ENCODE results near the gene PLA2G6. TPM values are rescaled to one million over a fixed set of nuclear protein-coding genes. Genes with fewer than 3 reads are reported as not detected.
"Not testable (repeated sequence)": the region's sequence is repeated elsewhere in the genome, so short reads cannot be mapped to it uniquely, and the experiment has no call there.

PLA2G6 gene
- total and polyA plus RNA-seq, 4 experiments from 2014 or later = 1.1 to 238 (median 116) TPM

- DNase-seq; H3K4me3 ChIP-seq (ENCODE audit: low read length in 2 of 2); H3K9me3 Mint-ChIP-seq; H3K36me3 ChIP-seq (ENCODE audit: insufficient read depth, low read length); H3K9me3 ChIP-seq (ENCODE audit: control insufficient read depth in 1 of 2, low read length in 2 of 2); H3K27ac Mint-ChIP-seq; H3K4me3 Mint-ChIP-seq; H3K27me3 Mint-ChIP-seq; POLR2A ChIA-PET (ENCODE audit: partially characterized antibody); H3K4me1 ChIP-seq (ENCODE audit: insufficient read depth, low read length); intact Hi-C loops (cut with micrococcal nuclease); H3K27ac ChIP-seq (ENCODE audit: low read depth, low read length); H3K27me3 ChIP-seq (ENCODE audit: insufficient read depth, low read length); CTCF ChIA-PET (ENCODE audit: partially characterized antibody): not testable (repeated sequence)
- Mint-ChIP-seq H3K4me1 (peaks cover 0 to 11% (median 6%) of the 10 kb centered on the region in 4 donors), H3K36me3 (peaks cover 4 to 16% of the 10 kb centered on the region in 2 donors)
These were observed 27.1 kb downstream of the PLA2G6 start for GRCh38 chr22:38154563-38154915.

GRCh38 chr22:38153821-38154562 is 27.6 kb downstream of the PLA2G6 start:
- no peak overlapping the region for H3K4me3 Mint-ChIP-seq
- intact Hi-C loops (cut with micrococcal nuclease) = no loop called here
- DNase-seq = no peak
- H3K27me3 ChIP-seq (ENCODE audit: insufficient read depth, low read length) = no peaks in the 10 kb centered on the region
- no peaks in the 10 kb centered on the region for H3K4me1 ChIP-seq (ENCODE audit: insufficient read depth, low read length)
- no peaks in the 10 kb centered on the region for H3K9me3 Mint-ChIP-seq
- ChIA-PET CTCF (ENCODE audit: partially characterized antibody) (no interaction called here), POLR2A (ENCODE audit: partially characterized antibody) (no interaction called here)
- H3K27me3 Mint-ChIP-seq = no peaks in the 10 kb centered on the region
- H3K36me3 ChIP-seq (ENCODE audit: insufficient read depth, low read length) = no peaks in the 10 kb centered on the region
- peaks cover 8 to 20% of the 10 kb centered on the region in 2 donors for H3K36me3 Mint-ChIP-seq
- H3K27ac ChIP-seq (ENCODE audit: low read depth, low read length) = no peak overlapping the region
- H3K4me1 Mint-ChIP-seq = peaks cover 0 to 11% (median 7%) of the 10 kb centered on the region in 4 donors
- H3K9me3 ChIP-seq (ENCODE audit: control insufficient read depth in 1 of 2, low read length in 2 of 2) = no peaks in the 10 kb centered on the region
- no peak overlapping the region for H3K4me3 ChIP-seq (ENCODE audit: low read length in 2 of 2)
- peak overlapping the region in 1 of 7 donors; percentile 30 for H3K27ac Mint-ChIP-seq

- H3K27me3 Mint-ChIP-seq = no peaks in the 10 kb centered on the region
- H3K9me3 Mint-ChIP-seq = no peaks in the 10 kb centered on the region
- peaks cover 15 to 21% (median 15%) of the 10 kb centered on the region in 4 donors for H3K4me1 Mint-ChIP-seq
- H3K36me3 ChIP-seq (ENCODE audit: insufficient read depth, low read length) = no peaks in the 10 kb centered on the region
- H3K27ac Mint-ChIP-seq = no peak overlapping the region
- no peaks in the 10 kb centered on the region for H3K9me3 ChIP-seq (ENCODE audit: control insufficient read depth in 1 of 2, low read length in 2 of 2)
- no peak for DNase-seq
- no peak overlapping the region for H3K4me3 Mint-ChIP-seq
- H3K27ac ChIP-seq (ENCODE audit: low read depth, low read length) = no peak overlapping the region
- ChIA-PET CTCF (ENCODE audit: partially characterized antibody) (no interaction called here), POLR2A (ENCODE audit: partially characterized antibody) (no interaction called here)
- peaks cover 9 to 30% of the 10 kb centered on the region in 2 donors for H3K36me3 Mint-ChIP-seq
- intact Hi-C loops (cut with micrococcal nuclease) = no loop called here
- no peaks in the 10 kb centered on the region for H3K27me3 ChIP-seq (ENCODE audit: insufficient read depth, low read length)
- H3K4me1 ChIP-seq (ENCODE audit: insufficient read depth, low read length) = peaks cover 13% of the 10 kb centered on the region
- H3K4me3 ChIP-seq (ENCODE audit: low read length in 2 of 2) = no peak overlapping the region
These were observed 30.5 kb downstream of the PLA2G6 start for GRCh38 chr22:38151126-38151500.

GRCh38 chr22:38148245-38148644 is 33.4 kb downstream of the PLA2G6 start:
- no peak overlapping the region for H3K27ac ChIP-seq (ENCODE audit: low read depth, low read length)
- Mint-ChIP-seq H3K4me3 (peak overlapping the region in 2 of 8 donors; percentile 8 to 9), H3K4me1 (peaks cover 19 to 21% (median 20%) of the 10 kb centered on the region in 4 donors), H3K27me3 (no peaks in the 10 kb centered on the region), H3K36me3 (peaks cover 12 to 28% of the 10 kb centered on the region in 2 donors), H3K27ac (peak overlapping the region in 3 of 7 donors; percentile 20 to 59 (median 33)), H3K9me3 (no peaks in the 10 kb centered on the region)
- no peak overlapping the region for H3K4me3 ChIP-seq (ENCODE audit: low read length in 2 of 2)
- no peaks in the 10 kb centered on the region for H3K9me3 ChIP-seq (ENCODE audit: control insufficient read depth in 1 of 2, low read length in 2 of 2)
- ChIA-PET CTCF (ENCODE audit: partially characterized antibody) (no interaction called here), POLR2A (ENCODE audit: partially characterized antibody) (no interaction called here)
- H3K4me1 ChIP-seq (ENCODE audit: insufficient read depth, low read length) = peaks cover 21% of the 10 kb centered on the region
- no peaks in the 10 kb centered on the region for H3K36me3 ChIP-seq (ENCODE audit: insufficient read depth, low read length)
- no peak for DNase-seq
- intact Hi-C loops (cut with micrococcal nuclease) = no loop called here
- no peaks in the 10 kb centered on the region for H3K27me3 ChIP-seq (ENCODE audit: insufficient read depth, low read length)

GRCh38 chr22:38146166-38146565 is 35.5 kb downstream of the PLA2G6 start:
- H3K9me3 ChIP-seq (ENCODE audit: control insufficient read depth in 1 of 2, low read length in 2 of 2); H3K36me3 ChIP-seq (ENCODE audit: insufficient read depth, low read length); DNase-seq; H3K27me3 ChIP-seq (ENCODE audit: insufficient read depth, low read length); H3K4me3 Mint-ChIP-seq; POLR2A ChIA-PET (ENCODE audit: partially characterized antibody); intact Hi-C loops (cut with micrococcal nuclease); H3K27ac Mint-ChIP-seq; H3K4me3 ChIP-seq (ENCODE audit: low read length in 2 of 2); H3K9me3 Mint-ChIP-seq; H3K27me3 Mint-ChIP-seq; H3K27ac ChIP-seq (ENCODE audit: low read depth, low read length): not testable (repeated sequence)
- H3K36me3 Mint-ChIP-seq = peaks cover 25 to 26% of the 10 kb centered on the region in 2 donors
- H3K4me1 Mint-ChIP-seq = peaks cover 15 to 25% (median 19%) of the 10 kb centered on the region in 4 donors
- H3K4me1 ChIP-seq (ENCODE audit: insufficient read depth, low read length) = peaks cover 23% of the 10 kb centered on the region
- CTCF ChIA-PET (ENCODE audit: partially characterized antibody) = interaction anchor here (1.3 kb wide), 1 partner anchor 94 kb away, joined by 3 read pairs; no protein-coding TSS in a partner anchor

- no peaks in the 10 kb centered on the region for H3K36me3 ChIP-seq (ENCODE audit: insufficient read depth, low read length)
- Mint-ChIP-seq H3K9me3 (peaks cover 0 to 1% (median 0%) of the 10 kb centered on the region in 8 donors), H3K27ac (peak overlapping the region in 1 of 7 donors; percentile 15), H3K4me1 (peaks cover 15 to 25% (median 18%) of the 10 kb centered on the region in 4 donors), H3K36me3 (peaks cover 17 to 34% of the 10 kb centered on the region in 2 donors), H3K27me3 (no peaks in the 10 kb centered on the region), H3K4me3 (no peak overlapping the region)
- DNase-seq = no peak
- peaks cover 23% of the 10 kb centered on the region for H3K4me1 ChIP-seq (ENCODE audit: insufficient read depth, low read length)
- POLR2A ChIA-PET (ENCODE audit: partially characterized antibody) = no interaction called here
- no peak overlapping the region for H3K4me3 ChIP-seq (ENCODE audit: low read length in 2 of 2)
- H3K27me3 ChIP-seq (ENCODE audit: insufficient read depth, low read length) = no peaks in the 10 kb centered on the region
- intact Hi-C loops (cut with micrococcal nuclease) = no loop called here
- H3K9me3 ChIP-seq (ENCODE audit: control insufficient read depth in 1 of 2, low read length in 2 of 2) = no peaks in the 10 kb centered on the region
- CTCF ChIA-PET (ENCODE audit: partially characterized antibody) = interaction anchor here (0.7 to 0.9 kb wide), 2 partner anchors 29 to 270 kb away, joined by 3 read pairs; no protein-coding TSS in a partner anchor
- no peak overlapping the region for H3K27ac ChIP-seq (ENCODE audit: low read depth, low read length)
These were observed 37.6 kb downstream of the PLA2G6 start for GRCh38 chr22:38144025-38144405.

GRCh38 chr22:38142606-38143005 is 39.0 kb downstream of the PLA2G6 start:
- no peak overlapping the region for H3K4me3 ChIP-seq (ENCODE audit: low read length in 2 of 2)
- no peaks in the 10 kb centered on the region for H3K36me3 ChIP-seq (ENCODE audit: insufficient read depth, low read length)
- H3K27ac ChIP-seq (ENCODE audit: low read depth, low read length) = no peak overlapping the region
- H3K27me3 ChIP-seq (ENCODE audit: insufficient read depth, low read length) = no peaks in the 10 kb centered on the region
- H3K9me3 Mint-ChIP-seq = peaks cover 0 to 1% (median 0%) of the 10 kb centered on the region in 8 donors
- intact Hi-C loops (cut with micrococcal nuclease) = no loop called here
- no peaks in the 10 kb centered on the region for H3K9me3 ChIP-seq (ENCODE audit: control insufficient read depth in 1 of 2, low read length in 2 of 2)
- ChIA-PET POLR2A (ENCODE audit: partially characterized antibody) (no interaction called here), CTCF (ENCODE audit: partially characterized antibody) (interaction anchor here (0.8 kb wide), 1 partner anchor 28 kb away, joined by 3 read pairs; no protein-coding TSS in a partner anchor)
- DNase-seq = no peak
- peaks cover 13% of the 10 kb centered on the region for H3K4me1 ChIP-seq (ENCODE audit: insufficient read depth, low read length)
- H3K27me3 Mint-ChIP-seq = no peaks in the 10 kb centered on the region
- H3K36me3 Mint-ChIP-seq = peaks cover 17 to 45% of the 10 kb centered on the region in 2 donors
- peaks cover 7 to 16% (median 10%) of the 10 kb centered on the region in 4 donors for H3K4me1 Mint-ChIP-seq
- H3K4me3 Mint-ChIP-seq = no peak overlapping the region
- H3K27ac Mint-ChIP-seq = peak overlapping the region in 1 of 7 donors; percentile 35
